Measurements from ENCODE around the gene DNM3.

Gene DNM3

DNA sequence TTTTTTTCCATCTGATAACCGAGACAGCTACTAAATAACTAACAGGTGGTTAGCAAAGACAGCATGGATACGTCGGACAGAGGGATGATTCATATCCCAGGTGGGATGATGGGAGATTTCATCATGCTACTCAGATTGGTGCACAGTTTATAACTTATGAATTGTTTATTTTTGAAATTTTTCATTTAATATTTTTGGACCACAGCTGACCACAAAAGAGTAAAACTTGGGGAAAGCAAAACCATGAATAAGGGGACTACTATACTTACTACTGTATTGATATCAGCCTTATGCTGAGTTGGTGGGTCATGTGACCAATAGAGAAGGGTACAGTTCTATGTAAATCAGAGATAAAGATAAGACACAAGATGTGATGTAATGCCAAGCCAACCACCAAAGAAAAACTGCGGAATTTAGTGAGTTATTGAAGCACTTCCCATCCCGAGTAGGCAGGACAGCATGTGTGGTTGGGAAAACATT lies 331.1 kb downstream of the DNM3 start:
- TF ChIP-seq, protein P1, sequence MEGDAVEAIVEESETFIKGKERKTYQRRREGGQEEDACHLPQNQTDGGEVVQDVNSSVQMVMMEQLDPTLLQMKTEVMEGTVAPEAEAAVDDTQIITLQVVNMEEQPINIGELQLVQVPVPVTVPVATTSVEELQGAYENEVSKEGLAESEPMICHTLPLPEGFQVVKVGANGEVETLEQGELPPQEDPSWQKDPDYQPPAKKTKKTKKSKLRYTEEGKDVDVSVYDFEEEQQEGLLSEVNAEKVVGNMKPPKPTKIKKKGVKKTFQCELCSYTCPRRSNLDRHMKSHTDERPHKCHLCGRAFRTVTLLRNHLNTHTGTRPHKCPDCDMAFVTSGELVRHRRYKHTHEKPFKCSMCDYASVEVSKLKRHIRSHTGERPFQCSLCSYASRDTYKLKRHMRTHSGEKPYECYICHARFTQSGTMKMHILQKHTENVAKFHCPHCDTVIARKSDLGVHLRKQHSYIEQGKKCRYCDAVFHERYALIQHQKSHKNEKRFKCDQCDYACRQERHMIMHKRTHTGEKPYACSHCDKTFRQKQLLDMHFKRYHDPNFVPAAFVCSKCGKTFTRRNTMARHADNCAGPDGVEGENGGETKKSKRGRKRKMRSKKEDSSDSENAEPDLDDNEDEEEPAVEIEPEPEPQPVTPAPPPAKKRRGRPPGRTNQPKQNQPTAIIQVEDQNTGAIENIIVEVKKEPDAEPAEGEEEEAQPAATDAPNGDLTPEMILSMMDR (conservative IDR thresholded peaks at IDR 0.05; ENCODE audit: low read depth, low read length) = no peak
- DNase-seq (ENCODE audit: low read depth) = peak; percentile 70
- no peak overlapping the region for H3K4me3 ChIP-seq (ENCODE audit: low read depth, low read length)

DNA sequence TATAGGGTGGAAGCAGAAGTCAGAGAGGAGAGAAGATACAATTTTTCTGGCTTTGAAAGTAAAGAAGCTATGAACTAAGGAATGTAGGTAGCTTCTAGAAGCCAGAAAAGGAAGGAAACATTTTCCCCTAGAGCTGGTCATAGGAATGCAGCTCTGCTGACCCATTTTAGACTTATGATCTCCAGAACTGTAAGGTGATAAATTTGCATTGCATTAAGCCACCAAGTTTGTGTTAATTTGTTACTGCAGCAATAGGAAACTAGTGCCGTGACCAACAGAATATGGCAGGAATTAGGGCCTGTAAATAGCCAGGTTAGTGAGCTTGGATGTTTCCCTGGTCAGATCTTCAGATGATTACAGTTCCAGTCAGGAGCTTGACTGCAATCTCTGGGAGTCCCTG lies 334.9 kb downstream of the DNM3 start:
- TF ChIP-seq, protein P1 (conservative IDR thresholded peaks at IDR 0.05; ENCODE audit: low read depth, low read length) = no peak
- DNase-seq (ENCODE audit: low read depth) = peak; percentile 34
- no peak overlapping the region for H3K4me3 ChIP-seq (ENCODE audit: low read depth, low read length)

DNA sequence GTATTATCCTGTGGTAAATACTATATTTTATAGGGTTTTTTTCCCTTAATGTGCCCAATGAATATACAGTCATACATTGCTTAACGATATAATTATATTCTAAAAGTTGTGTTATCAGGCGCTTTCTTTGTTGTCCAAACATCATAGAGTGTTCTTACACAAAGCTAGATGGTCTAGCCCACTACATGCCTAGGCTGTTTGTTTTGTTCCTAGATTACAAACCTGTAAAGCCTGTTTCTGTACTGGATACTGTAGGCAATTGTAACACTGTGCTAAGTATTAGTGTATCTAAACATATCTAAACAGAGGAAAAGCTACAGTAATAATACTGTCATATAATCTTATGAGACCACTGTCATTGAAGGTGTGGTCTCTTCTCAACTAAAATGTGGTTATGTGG lies 336.6 kb downstream of the DNM3 start:
- no peak for DNase-seq (ENCODE audit: low read depth)
- TF ChIP-seq, protein P1 (conservative IDR thresholded peaks at IDR 0.05; ENCODE audit: low read depth, low read length) = no peak
- no peak overlapping the region for H3K4me3 ChIP-seq (ENCODE audit: low read depth, low read length)

DNA sequence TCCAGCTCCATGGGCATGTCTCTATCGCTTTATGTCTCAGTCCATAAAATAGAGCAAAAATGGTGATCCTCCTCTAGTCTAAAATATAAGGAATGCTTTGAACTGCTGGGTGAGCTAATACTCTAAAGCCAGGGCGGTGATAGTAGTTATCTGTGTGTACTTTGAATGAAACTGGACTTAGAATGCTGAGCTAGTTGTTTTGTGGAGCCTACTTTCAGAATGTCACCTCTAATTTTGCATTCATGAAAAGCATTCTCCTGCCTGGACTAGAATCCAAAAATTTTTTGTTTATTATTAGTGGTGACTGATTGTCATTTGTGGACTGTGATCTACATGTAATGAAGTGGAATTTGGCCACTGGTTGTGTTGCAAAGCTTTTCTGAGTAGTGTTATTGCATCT lies 337.6 kb downstream of the DNM3 start:
- TF ChIP-seq, protein P1 (conservative IDR thresholded peaks at IDR 0.05; ENCODE audit: low read depth, low read length) = no peak
- no peak overlapping the region for H3K4me3 ChIP-seq (ENCODE audit: low read depth, low read length)

DNA sequence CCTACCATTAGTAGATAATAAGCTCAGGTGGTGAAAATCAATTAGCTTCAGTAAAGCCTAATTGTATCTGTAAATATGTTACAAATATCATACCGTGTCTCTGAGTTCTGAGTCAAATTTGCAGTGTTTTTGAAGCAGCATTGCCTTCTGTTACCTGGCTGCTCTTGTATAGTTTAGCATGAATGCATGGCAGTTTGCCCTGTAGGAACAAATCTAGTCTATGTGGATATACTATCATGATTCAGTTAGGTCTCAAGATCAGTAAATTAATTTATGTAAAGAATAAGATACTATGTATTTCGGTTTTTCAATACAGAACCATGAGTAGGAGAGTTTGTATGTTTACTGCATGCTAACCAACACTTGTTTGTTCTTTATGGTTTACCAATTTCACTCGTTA lies 338.6 kb downstream of the DNM3 start:
- TF ChIP-seq, protein P1 (conservative IDR thresholded peaks at IDR 0.05; ENCODE audit: low read depth, low read length) = no peak
- no peak for DNase-seq (ENCODE audit: low read depth)
- no peak overlapping the region for H3K4me3 ChIP-seq (ENCODE audit: low read depth, low read length)

More for the DNA sequence above, 337.6 kb downstream of the DNM3 start:
- no peak for DNase-seq (ENCODE audit: low read depth)

DNA sequence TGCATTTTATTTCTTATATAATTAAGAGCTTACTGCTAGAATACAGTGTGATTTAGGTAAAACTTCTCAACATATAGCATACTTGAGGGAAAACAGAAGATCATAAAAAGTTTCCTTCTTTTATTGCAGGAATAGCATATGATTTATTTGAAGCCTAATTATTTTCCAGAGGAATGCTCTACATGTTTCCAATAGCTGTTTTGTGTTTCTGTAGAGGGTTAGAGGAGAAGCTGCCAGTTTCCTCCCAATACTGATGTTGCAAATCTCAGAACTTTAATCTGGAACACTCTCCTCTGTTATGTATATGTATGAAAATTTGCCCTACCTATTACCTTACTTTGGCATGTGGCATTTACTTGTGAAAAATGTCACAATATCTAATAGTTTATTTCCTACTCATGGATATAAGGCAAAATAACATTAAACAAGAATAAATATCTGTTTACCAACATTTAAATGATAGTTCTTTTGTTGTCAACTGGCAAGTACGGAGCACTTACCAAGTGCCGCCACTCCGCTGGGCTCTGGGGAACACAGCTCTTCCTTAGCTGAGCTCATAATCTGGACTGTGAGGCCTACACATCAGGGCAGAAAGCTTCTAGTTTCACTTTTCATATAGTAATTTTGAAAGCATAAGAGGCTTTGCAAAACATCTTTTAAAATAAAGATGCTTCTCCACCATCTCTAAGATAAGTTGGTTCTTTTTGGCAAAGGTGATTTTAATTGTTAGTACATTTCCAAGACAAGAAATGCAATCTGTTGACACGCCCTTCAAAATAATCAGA lies 339.4 kb downstream of the DNM3 start:
- TF ChIP-seq, protein P1 (conservative IDR thresholded peaks at IDR 0.05; ENCODE audit: low read depth, low read length) = no peak
- DNase-seq (ENCODE audit: low read depth) = peak; percentile 79

More for the DNA sequence above, 339.4 kb downstream of the DNM3 start:
- no peak overlapping the region for H3K4me3 ChIP-seq (ENCODE audit: low read depth, low read length)

Data from choroid plexus epithelial cell (primary cell).